Measurements from ENCODE around the gene PHLDB2.

DNA sequence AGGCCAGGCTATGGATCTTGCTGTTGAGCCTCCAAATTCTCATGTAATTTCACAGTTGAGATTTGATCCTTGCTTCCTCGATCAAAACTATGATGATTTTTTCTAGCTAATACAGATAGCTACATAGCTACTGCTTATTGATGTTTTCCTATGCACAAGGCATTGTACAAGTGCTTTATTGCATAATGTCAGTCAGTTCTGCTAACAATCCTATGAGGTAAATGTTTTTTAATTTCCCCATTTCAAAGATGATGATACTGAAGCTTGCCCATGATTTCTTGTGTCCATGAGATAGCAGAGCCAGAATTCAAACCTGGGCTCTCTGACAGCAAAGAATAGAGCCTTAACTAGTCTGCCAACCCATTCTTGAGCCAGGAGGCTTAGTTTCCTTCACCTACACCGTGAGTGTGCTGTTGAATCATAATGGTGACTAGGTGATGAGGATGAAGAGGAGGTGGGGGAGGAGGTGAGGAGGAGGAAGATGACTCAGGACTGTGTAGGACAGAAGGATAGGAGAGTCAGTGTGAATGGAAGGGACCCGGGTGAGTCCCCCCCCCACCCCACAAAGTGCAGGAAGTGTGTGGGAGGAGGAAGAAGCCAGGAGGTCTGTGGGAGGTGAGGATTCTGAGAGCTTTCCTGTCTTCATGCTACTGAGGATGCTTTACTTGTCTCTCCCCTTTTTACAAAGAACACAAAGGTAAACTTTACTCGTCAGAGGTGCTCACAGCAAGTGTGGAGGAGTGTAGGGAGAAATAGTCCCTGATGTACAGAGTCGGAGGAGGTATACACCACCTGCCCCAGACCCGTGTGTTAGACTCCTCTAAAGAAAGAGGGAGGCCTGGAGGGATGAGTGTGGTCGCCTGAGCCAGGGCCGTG is 143.3 kb downstream of the PHLDB2 start:
- TF ChIP-seq, protein P1, sequence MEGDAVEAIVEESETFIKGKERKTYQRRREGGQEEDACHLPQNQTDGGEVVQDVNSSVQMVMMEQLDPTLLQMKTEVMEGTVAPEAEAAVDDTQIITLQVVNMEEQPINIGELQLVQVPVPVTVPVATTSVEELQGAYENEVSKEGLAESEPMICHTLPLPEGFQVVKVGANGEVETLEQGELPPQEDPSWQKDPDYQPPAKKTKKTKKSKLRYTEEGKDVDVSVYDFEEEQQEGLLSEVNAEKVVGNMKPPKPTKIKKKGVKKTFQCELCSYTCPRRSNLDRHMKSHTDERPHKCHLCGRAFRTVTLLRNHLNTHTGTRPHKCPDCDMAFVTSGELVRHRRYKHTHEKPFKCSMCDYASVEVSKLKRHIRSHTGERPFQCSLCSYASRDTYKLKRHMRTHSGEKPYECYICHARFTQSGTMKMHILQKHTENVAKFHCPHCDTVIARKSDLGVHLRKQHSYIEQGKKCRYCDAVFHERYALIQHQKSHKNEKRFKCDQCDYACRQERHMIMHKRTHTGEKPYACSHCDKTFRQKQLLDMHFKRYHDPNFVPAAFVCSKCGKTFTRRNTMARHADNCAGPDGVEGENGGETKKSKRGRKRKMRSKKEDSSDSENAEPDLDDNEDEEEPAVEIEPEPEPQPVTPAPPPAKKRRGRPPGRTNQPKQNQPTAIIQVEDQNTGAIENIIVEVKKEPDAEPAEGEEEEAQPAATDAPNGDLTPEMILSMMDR (IDR thresholded peaks at IDR 0.05), result no peak
- no peak for TF ChIP-seq POLR2AphosphoS5 (IDR thresholded peaks at IDR 0.05)
